H9 (cell line): ENCODE data around the gene DOCK1. TPM values are rescaled to one million over a fixed set of nuclear protein-coding genes. Genes with fewer than 3 reads are reported as not detected.

ENCODE experiments used
- DNase-seq: peaks from one replicate; pipeline ENCODE4 v3.0.0-alpha.2; 2017
- H2AFZ ChIP-seq: one replicate; pipeline ENCODE4 v1.6.1; 2013; ENCODE audit warnings: mild to moderate bottlenecking, low read length, control low read depth, moderate library complexity
- H2AK5ac ChIP-seq: 2 replicates; pipeline ENCODE4 v1.6.1; 2013; ENCODE audit warnings: low read length, control low read depth, mixed read lengths; ENCODE audit not compliant: insufficient read length
- H2BK120ac ChIP-seq: one replicate; pipeline ENCODE4 v1.6.1; 2013; ENCODE audit warnings: low read depth, mild to moderate bottlenecking, low read length, control low read depth, inconsistent platforms; ENCODE audit not compliant: poor library complexity, severe bottlenecking
- H2BK12ac ChIP-seq: 2 replicates; pipeline ENCODE4 v1.6.1; 2013; ENCODE audit warnings: low read length, control low read depth, mixed read lengths, low read depth; ENCODE audit not compliant: insufficient read length
- H2BK15ac ChIP-seq: 2 replicates; pipeline ENCODE4 v1.6.1; 2013; ENCODE audit warnings: low read depth, low read length, control low read depth
- H2BK20ac ChIP-seq: one replicate; pipeline ENCODE4 v1.6.1; 2013; ENCODE audit warnings: low read depth, mild to moderate bottlenecking, low read length, control low read depth, inconsistent platforms; ENCODE audit not compliant: poor library complexity, severe bottlenecking
- H2BK5ac ChIP-seq: 2 replicates; pipeline ENCODE4 v1.6.1; 2013; ENCODE audit warnings: low read length, control low read depth, mixed read lengths; ENCODE audit not compliant: insufficient read length
- H3K14ac ChIP-seq: 2 replicates; pipeline ENCODE4 v1.6.1; 2013; ENCODE audit warnings: low read length, control low read depth; ENCODE audit not compliant: insufficient read depth
- H3K18ac ChIP-seq: 2 replicates; pipeline ENCODE4 v1.6.1; 2013; ENCODE audit warnings: low read depth, mild to moderate bottlenecking, mixed read lengths, low read length, control low read depth; ENCODE audit not compliant: insufficient read length
- H3K23ac ChIP-seq: 2 replicates; pipeline ENCODE4 v1.6.1; 2013; ENCODE audit warnings: low read length, control low read depth, mixed read lengths, low read depth; ENCODE audit not compliant: insufficient read length
- H3K23me2 ChIP-seq: 2 replicates; pipeline ENCODE4 v1.6.1; 2013; ENCODE audit warnings: low read depth, mild to moderate bottlenecking, mixed read lengths, low read length, control low read depth; ENCODE audit not compliant: insufficient read length, poor library complexity, severe bottlenecking
- H3K27ac ChIP-seq: 2 replicates; pipeline ENCODE4 v1.5.1; 2013; ENCODE audit warnings: low read length, control low read depth, mixed read lengths, low read depth; ENCODE audit not compliant: insufficient read length
- H3K27me3 ChIP-seq: 2 replicates; pipeline ENCODE4 v1.6.1; 2013; ENCODE audit warnings: low read length, control low read depth, inconsistent platforms; ENCODE audit not compliant: insufficient read depth
- H3K4ac ChIP-seq: 2 replicates; pipeline ENCODE4 v1.6.1; 2013; ENCODE audit warnings: low read depth, mild to moderate bottlenecking, control low read depth, inconsistent platforms, low read length, moderate library complexity
- H3K4me1 ChIP-seq: 2 replicates; pipeline ENCODE4 v1.6.1; 2013; ENCODE audit warnings: low read length, control low read depth, inconsistent platforms; ENCODE audit not compliant: insufficient read depth
- H3K4me2 ChIP-seq: 2 replicates; pipeline ENCODE4 v1.6.1; 2013; ENCODE audit warnings: low read length, control low read depth, mixed read lengths; ENCODE audit not compliant: insufficient read length, insufficient read depth
- H3K56ac ChIP-seq: 2 replicates; pipeline ENCODE4 v1.6.1; 2013; ENCODE audit warnings: low read depth, mild to moderate bottlenecking, mixed read lengths, low read length, control low read depth; ENCODE audit not compliant: insufficient read length
- H3K79me1 ChIP-seq: 2 replicates; pipeline ENCODE4 v1.6.1; 2013; ENCODE audit warnings: low read depth, mild to moderate bottlenecking, moderate library complexity, low read length, control low read depth, inconsistent platforms; ENCODE audit not compliant: insufficient read depth, poor library complexity, severe bottlenecking
- H3K79me2 ChIP-seq: 2 replicates; pipeline ENCODE4 v1.6.1; 2013; ENCODE audit warnings: low read length, control low read depth, inconsistent platforms; ENCODE audit not compliant: insufficient read depth
- H3K9ac ChIP-seq: 2 replicates; pipeline ENCODE4 v1.6.1; 2013; ENCODE audit warnings: low read length, control low read depth, mixed read lengths; ENCODE audit not compliant: insufficient read length; ENCODE audit errors: extremely low read depth
- H3K9me3 ChIP-seq: one replicate; pipeline ENCODE4 v1.6.1; 2013; ENCODE audit warnings: low read depth, low read length, inconsistent platforms; ENCODE audit not compliant: control insufficient read depth
- H3T11ph ChIP-seq: one replicate; pipeline ENCODE4 v1.6.1; 2013; ENCODE audit warnings: mild to moderate bottlenecking, low read length, control low read depth, inconsistent platforms
- H4K20me1 ChIP-seq: one replicate; pipeline ENCODE4 v1.6.1; 2013; ENCODE audit not compliant: control insufficient read depth, insufficient read length, insufficient read depth
- H4K5ac ChIP-seq: 2 replicates; pipeline ENCODE4 v1.6.1; 2013; ENCODE audit warnings: low read depth, mild to moderate bottlenecking, mixed read lengths, low read length, control low read depth; ENCODE audit not compliant: insufficient read length
- H4K8ac ChIP-seq: replicated peaks from 2 replicates; pipeline ENCODE4 v1.6.1; 2013; ENCODE audit warnings: low read length, control low read depth, mixed read lengths, low read depth; ENCODE audit not compliant: insufficient read length
- H4K91ac ChIP-seq: 2 replicates; pipeline ENCODE4 v1.6.1; 2013; ENCODE audit warnings: low read depth, mild to moderate bottlenecking, moderate library complexity, mixed read lengths, low read length, control low read depth; ENCODE audit not compliant: insufficient read length
- H3K27ac Mint-ChIP-seq, 3 experiments: 2 replicates in 2 of 3; 3 replicates in 1 of 3; pipeline ENCODE4 v1.8.0; 2020 to 2021; ENCODE audit warnings: mixed read lengths in 3 of 3, mild to moderate bottlenecking in 1 of 3, moderate library complexity in 1 of 3
- H3K27me3 Mint-ChIP-seq: 2 replicates; pipeline ENCODE4 v1.8.0; 2021; ENCODE audit warnings: low read depth, mild to moderate bottlenecking, moderate library complexity, mixed read lengths
- H3K36me3 Mint-ChIP-seq, 3 experiments: 2 replicates in 2 of 3; 3 replicates in 1 of 3; pipeline ENCODE4 v1.8.0; 2020 to 2021; ENCODE audit warnings: low read depth in 3 of 3, mixed read lengths in 3 of 3; ENCODE audit not compliant: insufficient read depth in 1 of 3
- H3K4me1 Mint-ChIP-seq, 2 experiments: 2 replicates each; pipeline ENCODE4 v1.8.0; 2020; ENCODE audit warnings: mixed read lengths in 2 of 2
- H3K4me3 Mint-ChIP-seq, 2 experiments: 2 replicates in 1 of 2; 3 replicates in 1 of 2; pipeline ENCODE4 v1.8.0; 2020 to 2021; ENCODE audit warnings: mild to moderate bottlenecking in 2 of 2, mixed read lengths in 2 of 2, moderate library complexity in 1 of 2
- H3K9me3 Mint-ChIP-seq, 2 experiments: 2 replicates in 1 of 2; 3 replicates in 1 of 2; pipeline ENCODE4 v1.8.0; 2020; ENCODE audit warnings: mild to moderate bottlenecking in 2 of 2, mixed read lengths in 2 of 2, moderate library complexity in 1 of 2
- WGBS: extraction: QIAGEN DNeasy Blood & Tissue Kit; methylation state at CpG from one replicate; pipeline ENCODE4 v1.1.7; 2013; ENCODE audit warnings: missing lambda C conversion rate, low lambda C conversion rate, mixed read lengths; ENCODE audit not compliant: insufficient read length; ENCODE audit errors: extremely low coverage; 5-methylcytosine and 5-hydroxymethylcytosine counted together
- total RNA-seq: library from RNA; stranded (reverse); gene quantifications from 2 replicates; pipeline ENCODE4 v1.2.1, GENCODE V29; 2021
- TF ChIP-seq, protein P1 (sequence below): fragments of 200-600 bp; sonication (generic); conservative IDR thresholded peaks from 3 replicates; pipeline ENCODE4 v1.8.0; 2021; ENCODE audit warnings: antibody characterized with exemption, mild to moderate bottlenecking

The DOCK1 gene
- total RNA-seq, 1 experiment from 2014 or later: 57.0 TPM

DNA sequence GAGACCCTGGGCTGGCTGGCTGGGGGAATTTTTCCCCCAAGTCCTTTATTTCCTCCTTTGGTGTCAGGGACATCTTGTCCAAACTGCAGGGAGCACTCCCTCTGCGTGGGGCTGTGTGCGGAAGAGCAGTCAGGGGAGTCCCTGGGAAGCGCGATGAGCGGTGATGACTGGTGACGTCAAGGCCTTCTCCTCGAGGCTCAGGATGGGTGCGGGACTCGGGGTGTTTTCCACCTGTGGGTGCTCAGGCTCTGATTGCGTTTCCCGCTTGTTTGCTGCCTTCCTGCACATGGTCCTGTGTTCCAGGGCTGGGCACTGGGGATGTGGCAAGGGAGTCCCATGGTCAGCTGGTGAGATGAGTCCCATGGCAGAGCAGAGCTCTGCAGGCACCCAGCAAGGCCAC is 101.2 kb downstream of the DOCK1 start:
- WGBS: no CpG with 5 or more reads among the region's 11 CpGs
- Mint-ChIP-seq H3K9me3 (no peaks in the 10 kb centered on the region), H3K4me1 (peaks cover 0 to 3% of the 10 kb centered on the region in 2 experiments; a peak in 1 of 4 replicates), H3K27ac (peak overlapping the region in 1 of 3 experiments; percentile 96; a peak in 2 of 7 replicates), H3K27me3 (no peaks in the 10 kb centered on the region; the same call in 1 of the 2 replicates), H3K4me3 (no peak overlapping the region), H3K36me3 (peaks cover 5 to 41% (median 26%) of the 10 kb centered on the region in 3 experiments; a peak in 6 of 7 replicates)
- Histone ChIP-seq H3K14ac (no peak overlapping the region; the same call in 1 of the 2 replicates), H2BK120ac (no peak overlapping the region), H3K79me2 (no peaks in the 10 kb centered on the region), H3K79me1 (no peaks in the 10 kb centered on the region), H2BK5ac (no peak overlapping the region), H2BK20ac (no peak overlapping the region), H3K4ac (no peak overlapping the region), H3K9ac (no peak overlapping the region), H3K56ac (no peak overlapping the region), H3K9me3 (no peaks in the 10 kb centered on the region), H3T11ph (no peak overlapping the region), H4K20me1 (no peaks in the 10 kb centered on the region), H3K23ac (no peak overlapping the region), H2BK12ac (no peak overlapping the region), H2AFZ (no peak overlapping the region), H3K18ac (no peak overlapping the region), H3K23me2 (no peaks in the 10 kb centered on the region), H3K27me3 (no peaks in the 10 kb centered on the region), H4K5ac (no peak overlapping the region), H4K8ac (no peak overlapping the region), H2AK5ac (no peak overlapping the region), H3K27ac (no peak overlapping the region), H3K4me2 (no peak overlapping the region), H3K4me1 (no peaks in the 10 kb centered on the region), H4K91ac (no peak overlapping the region), H2BK15ac (no peak overlapping the region)
- DNase-seq: no peak
- TF ChIP-seq, protein P1, sequence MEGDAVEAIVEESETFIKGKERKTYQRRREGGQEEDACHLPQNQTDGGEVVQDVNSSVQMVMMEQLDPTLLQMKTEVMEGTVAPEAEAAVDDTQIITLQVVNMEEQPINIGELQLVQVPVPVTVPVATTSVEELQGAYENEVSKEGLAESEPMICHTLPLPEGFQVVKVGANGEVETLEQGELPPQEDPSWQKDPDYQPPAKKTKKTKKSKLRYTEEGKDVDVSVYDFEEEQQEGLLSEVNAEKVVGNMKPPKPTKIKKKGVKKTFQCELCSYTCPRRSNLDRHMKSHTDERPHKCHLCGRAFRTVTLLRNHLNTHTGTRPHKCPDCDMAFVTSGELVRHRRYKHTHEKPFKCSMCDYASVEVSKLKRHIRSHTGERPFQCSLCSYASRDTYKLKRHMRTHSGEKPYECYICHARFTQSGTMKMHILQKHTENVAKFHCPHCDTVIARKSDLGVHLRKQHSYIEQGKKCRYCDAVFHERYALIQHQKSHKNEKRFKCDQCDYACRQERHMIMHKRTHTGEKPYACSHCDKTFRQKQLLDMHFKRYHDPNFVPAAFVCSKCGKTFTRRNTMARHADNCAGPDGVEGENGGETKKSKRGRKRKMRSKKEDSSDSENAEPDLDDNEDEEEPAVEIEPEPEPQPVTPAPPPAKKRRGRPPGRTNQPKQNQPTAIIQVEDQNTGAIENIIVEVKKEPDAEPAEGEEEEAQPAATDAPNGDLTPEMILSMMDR: no peak
